D721Med (cell line): Measurements from ENCODE around the gene TBC1D22A.

Experiments
- DNase-seq: peaks from one replicate; pipeline ENCODE4 v3.0.0; 2011; ENCODE audit warnings: low spot score; ENCODE audit not compliant: insufficient read length
- FAIRE-seq: peaks from 2 replicates; lab custom pipeline; 2011; peaks lifted over from hg19 to GRCh38; lab: Jason Lieb, UNC
- CTCF ChIP-seq: IDR thresholded peaks from 2 replicates; pipeline ENCODE4 v1.5.1; 2012; ENCODE audit warnings: mild to moderate bottlenecking, control low read depth; ENCODE audit not compliant: insufficient read depth; ENCODE audit errors: missing control alignments

The TBC1D22A gene

GRCh38 chr22:47083379-47083986 lies 321.0 kb downstream of the TBC1D22A start:
- TF ChIP-seq CTCF, result no peak
- DNase-seq (no peak), FAIRE-seq (no peak)

- no peak for DNase-seq
- FAIRE-seq, result no peak
These were observed 321.8 kb downstream of the TBC1D22A start for GRCh38 chr22:47084226-47084625.

GRCh38 chr22:47086596-47087248 lies 324.3 kb downstream of the TBC1D22A start:
- TF ChIP-seq CTCF, result no peak
- FAIRE-seq (no peak), DNase-seq (no peak)

More at GRCh38 chr22:47084226-47084625, 321.8 kb downstream of the TBC1D22A start:
- TF ChIP-seq CTCF, result no peak

- DNase-seq (no peak), FAIRE-seq (no peak)
- no peak for TF ChIP-seq CTCF
These were observed 326.2 kb downstream of the TBC1D22A start for GRCh38 chr22:47088480-47089158.

- no peak for TF ChIP-seq CTCF
- FAIRE-seq (no peak), DNase-seq (no peak)
These were observed 326.9 kb downstream of the TBC1D22A start for GRCh38 chr22:47089374-47089773.

- TF ChIP-seq CTCF, result no peak
- FAIRE-seq (no peak), DNase-seq (no peak)
These were observed 327.5 kb downstream of the TBC1D22A start for GRCh38 chr22:47089796-47090460.
